ENCODE results near the gene LARP4B. TPM values are rescaled to one million over a fixed set of nuclear protein-coding genes. Genes with fewer than 3 reads are reported as not detected.
A peak's percentile ranks its signal among the peaks of the same experiment; 100 is the strongest.

LARP4B gene
- total RNA-seq, 1 donor from 2014 or later, result 114 TPM

- H3K27me3 Mint-ChIP-seq, result peaks cover 17% of the 10 kb centered on the region
- no peak for TF ChIP-seq CTCF (IDR thresholded peaks at IDR 0.05; ENCODE audit: unreplicated experiment)
- H3K36me3 Mint-ChIP-seq (ENCODE audit: insufficient read depth), result no peaks in the 10 kb centered on the region
- no peak overlapping the region for H3K4me3 Mint-ChIP-seq (ENCODE audit: low read depth)
- no peaks in the 10 kb centered on the region for H3K9me3 Mint-ChIP-seq (ENCODE audit: low read depth)
- no peak overlapping the region for H3K27ac Mint-ChIP-seq
- H3K4me1 Mint-ChIP-seq (ENCODE audit: low read depth), result no peaks in the 10 kb centered on the region
- no peak for DNase-seq (ENCODE audit: low spot score, unreplicated experiment)
Measured at GRCh38 chr10:786633-787474, 144.7 kb downstream of the LARP4B start.

GRCh38 chr10:785861-786214 is 145.7 kb downstream of the LARP4B start:
- Mint-ChIP-seq H3K4me3 (ENCODE audit: low read depth) (peak overlapping the region; percentile 19), H3K9me3 (ENCODE audit: low read depth) (no peaks in the 10 kb centered on the region), H3K27ac (no peak overlapping the region), H3K27me3 (peaks cover 20% of the 10 kb centered on the region), H3K4me1 (ENCODE audit: low read depth) (no peaks in the 10 kb centered on the region), H3K36me3 (ENCODE audit: insufficient read depth) (no peaks in the 10 kb centered on the region)
- no peak for DNase-seq (ENCODE audit: low spot score, unreplicated experiment)
- no peak for TF ChIP-seq CTCF (IDR thresholded peaks at IDR 0.05; ENCODE audit: unreplicated experiment)

- H3K4me1 Mint-ChIP-seq (ENCODE audit: low read depth), result no peaks in the 10 kb centered on the region
- no peak for TF ChIP-seq CTCF (IDR thresholded peaks at IDR 0.05; ENCODE audit: unreplicated experiment)
- no peak for DNase-seq (ENCODE audit: low spot score, unreplicated experiment)
Measured at GRCh38 chr10:785089-785860, 146.2 kb downstream of the LARP4B start.

GRCh38 chr10:784403-785088 is 147.0 kb downstream of the LARP4B start:
- no peaks in the 10 kb centered on the region for H3K9me3 Mint-ChIP-seq (ENCODE audit: low read depth)
- H3K36me3 Mint-ChIP-seq (ENCODE audit: insufficient read depth), result no peaks in the 10 kb centered on the region
- no peak for DNase-seq (ENCODE audit: low spot score, unreplicated experiment)
- no peaks in the 10 kb centered on the region for H3K4me1 Mint-ChIP-seq (ENCODE audit: low read depth)
- peak overlapping the region; percentile 47 for H3K4me3 Mint-ChIP-seq (ENCODE audit: low read depth)
- H3K27me3 Mint-ChIP-seq, result peaks cover 20% of the 10 kb centered on the region
- TF ChIP-seq CTCF (IDR thresholded peaks at IDR 0.05; ENCODE audit: unreplicated experiment), result no peak
- no peak overlapping the region for H3K27ac Mint-ChIP-seq

More at GRCh38 chr10:785089-785860, 146.2 kb downstream of the LARP4B start:
- no peak overlapping the region for H3K27ac Mint-ChIP-seq
- no peaks in the 10 kb centered on the region for H3K9me3 Mint-ChIP-seq (ENCODE audit: low read depth)
- H3K36me3 Mint-ChIP-seq (ENCODE audit: insufficient read depth), result no peaks in the 10 kb centered on the region
- H3K4me3 Mint-ChIP-seq (ENCODE audit: low read depth), result peak overlapping the region; percentile 45
- H3K27me3 Mint-ChIP-seq, result peaks cover 20% of the 10 kb centered on the region
